SU-DHL-6 (cell line): ENCODE measurements around the gene TRIB2.

Source experiments
- H2AFZ ChIP-seq: fragments of 200-600 bp; sonication (generic); 2 replicates; pipeline ENCODE4 v1.6.1; 2014; ENCODE audit warnings: low read depth, mild to moderate bottlenecking, moderate library complexity, mixed read lengths, antibody characterized with exemption, low read length; ENCODE audit not compliant: severe bottlenecking
- H3F3A ChIP-seq: fragments of 200-600 bp; shearing (Covaris generic); 2 replicates; pipeline ENCODE4 v1.6.0; 2016; ENCODE audit warnings: antibody characterized with exemption, mild to moderate bottlenecking; ENCODE audit not compliant: insufficient read depth
- H3K27ac ChIP-seq: fragments of 200-600 bp; sonication (generic); 2 replicates; pipeline ENCODE4 v1.5.1; 2016; ENCODE audit warnings: low read depth, mild to moderate bottlenecking, low read length, moderate library complexity, mixed read lengths
- H3K27me3 ChIP-seq: fragments of 200-600 bp; sonication (generic), shearing (Covaris generic); 2 replicates; pipeline ENCODE4 v1.6.0; 2014; ENCODE audit warnings: mild to moderate bottlenecking, low read length
- H3K36me3 ChIP-seq: fragments of 200-600 bp; sonication (generic); 2 replicates; pipeline ENCODE4 v1.6.1; 2014; ENCODE audit warnings: mild to moderate bottlenecking, low read length, mixed read lengths
- H3K4me2 ChIP-seq: fragments of 300-600, 200-600 bp; shearing (Covaris generic), sonication (generic); 2 replicates; pipeline ENCODE4 v1.6.0; 2014; ENCODE audit warnings: low read length, low read depth, mild to moderate bottlenecking; ENCODE audit not compliant: poor library complexity, severe bottlenecking
- H3K4me3 ChIP-seq: fragments of 200-600 bp; sonication (generic); 2 replicates; pipeline ENCODE4 v1.5.1; 2014; ENCODE audit warnings: antibody characterized with exemption, low read length, mild to moderate bottlenecking, mixed read lengths; ENCODE audit not compliant: insufficient read depth, poor library complexity, severe bottlenecking
- H3K79me2 ChIP-seq: fragments of 200-600 bp; sonication (generic); 2 replicates; pipeline ENCODE4 v1.6.1; 2014; ENCODE audit warnings: mild to moderate bottlenecking, low read length, moderate library complexity; ENCODE audit not compliant: insufficient read depth
- H3K9ac ChIP-seq: fragments of 200-600 bp; sonication (generic); 2 replicates; pipeline ENCODE4 v1.7.0; 2014; ENCODE audit warnings: mild to moderate bottlenecking, low read length
- H3K9me2 ChIP-seq: fragments of 200-600 bp; sonication (generic); replicated peaks from 2 replicates; pipeline ENCODE4 v1.6.1; 2014; ENCODE audit warnings: low read length; ENCODE audit not compliant: insufficient read depth
- H3K9me3 ChIP-seq: fragments of 200-600 bp; sonication (generic); 2 replicates; pipeline ENCODE4 v1.6.1; 2014; ENCODE audit warnings: low read length, mixed read lengths; ENCODE audit not compliant: insufficient read depth
- H4K20me1 ChIP-seq: fragments of 200-600 bp; sonication (generic); 2 replicates; pipeline ENCODE4 v1.6.1; 2014; ENCODE audit warnings: low read depth, mild to moderate bottlenecking, antibody characterized with exemption, low read length, moderate library complexity, mixed read lengths
- CTCF ChIP-seq: fragments of 200-600 bp; sonication (generic); IDR thresholded peaks from one replicate; pipeline ENCODE4 v1.5.1; 2017; ENCODE audit warnings: antibody characterized with exemption, mild to moderate bottlenecking, low read length, moderate library complexity; ENCODE audit not compliant: insufficient read depth, poor library complexity, severe bottlenecking
- EZH2phosphoT487 ChIP-seq: fragments of 200-600 bp; sonication (generic), shearing (Covaris generic); conservative IDR thresholded peaks from 2 replicates; pipeline ENCODE4 v1.6.1; 2018; ENCODE audit warnings: mild to moderate bottlenecking, antibody characterized with exemption, low read length, moderate library complexity, mixed read lengths

Gene TRIB2

DNA sequence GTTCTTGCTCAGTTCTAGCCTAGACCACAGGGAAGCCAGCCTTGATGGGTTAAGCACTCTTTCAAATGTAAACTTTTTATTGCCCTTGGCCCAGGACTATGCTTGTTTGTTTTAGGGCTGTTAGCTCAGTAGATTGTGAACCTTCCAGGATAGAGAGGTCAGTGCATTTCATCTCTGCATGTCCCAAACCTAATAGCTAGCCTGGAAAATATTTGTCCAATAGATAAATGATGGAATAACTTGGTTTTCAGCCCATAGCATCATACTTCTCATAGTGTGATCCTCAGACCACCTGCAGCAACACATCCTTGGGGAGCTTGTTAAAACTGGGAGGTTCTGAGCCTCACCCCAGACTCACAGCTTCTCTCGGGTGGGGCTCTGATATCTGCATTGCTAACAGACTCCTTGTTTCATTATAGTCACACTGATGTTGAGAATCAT, 59.8 kb downstream of the TRIB2 start:
- no peaks in the 10 kb centered on the region for H3F3A ChIP-seq
- H3K27me3 ChIP-seq, result no peaks in the 10 kb centered on the region
- H4K20me1 ChIP-seq, result no peaks in the 10 kb centered on the region
- no peak overlapping the region for H3K4me3 ChIP-seq
- H3K36me3 ChIP-seq, result no peaks in the 10 kb centered on the region
- no peak overlapping the region for H2AFZ ChIP-seq
- no peaks in the 10 kb centered on the region for H3K9me2 ChIP-seq
- no peak overlapping the region for H3K4me2 ChIP-seq
- TF ChIP-seq CTCF, result no peak
- no peak for TF ChIP-seq EZH2phosphoT487
- no peak overlapping the region for H3K9ac ChIP-seq
- no peak overlapping the region for H3K27ac ChIP-seq
- H3K9me3 ChIP-seq, result no peaks in the 10 kb centered on the region
- H3K79me2 ChIP-seq, result no peaks in the 10 kb centered on the region

DNA sequence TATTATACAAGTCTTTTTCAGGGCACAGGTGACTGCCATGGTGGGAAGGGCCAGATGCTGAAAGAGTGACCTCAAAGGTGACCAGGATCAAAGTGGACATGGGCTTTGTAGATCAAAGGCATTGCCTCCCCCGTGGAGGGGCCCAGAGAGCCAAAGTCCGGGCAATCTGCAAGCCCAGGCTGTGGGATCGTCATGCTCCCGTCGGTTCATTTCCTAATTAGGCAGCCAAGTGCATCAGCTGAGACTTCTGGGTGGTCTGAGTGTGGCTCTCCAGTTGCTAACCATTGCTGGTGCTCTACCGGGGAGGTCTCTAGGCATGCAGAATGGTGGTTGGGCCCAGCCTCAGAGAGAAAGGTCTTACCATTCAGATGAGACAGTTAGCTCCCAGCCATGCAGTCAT, 61.6 kb downstream of the TRIB2 start:
- Histone ChIP-seq H3K9me3 (no peaks in the 10 kb centered on the region), H3K79me2 (no peaks in the 10 kb centered on the region), H3K4me2 (no peak overlapping the region), H3K27me3 (no peaks in the 10 kb centered on the region), H3K4me3 (no peak overlapping the region), H4K20me1 (no peaks in the 10 kb centered on the region), H3F3A (no peaks in the 10 kb centered on the region), H3K9me2 (no peaks in the 10 kb centered on the region), H3K9ac (no peak overlapping the region), H3K36me3 (no peaks in the 10 kb centered on the region), H3K27ac (no peak overlapping the region), H2AFZ (no peak overlapping the region)
- no peak for TF ChIP-seq CTCF

GRCh38 chr2:12778811-12779579, 62.3 kb downstream of the TRIB2 start:
- Histone ChIP-seq H3K36me3 (no peaks in the 10 kb centered on the region), H3K79me2 (no peaks in the 10 kb centered on the region), H3K4me2 (no peak overlapping the region), H3F3A (no peaks in the 10 kb centered on the region), H3K27ac (no peak overlapping the region), H3K9ac (no peak overlapping the region), H3K9me2 (no peaks in the 10 kb centered on the region), H3K4me3 (no peak overlapping the region), H2AFZ (no peak overlapping the region), H4K20me1 (no peaks in the 10 kb centered on the region), H3K27me3 (no peaks in the 10 kb centered on the region), H3K9me3 (no peaks in the 10 kb centered on the region)
- no peak for TF ChIP-seq CTCF
- TF ChIP-seq EZH2phosphoT487, result no peak
